Dedifferentiated amniotic fluid mesenchymal stem cell (primary cell): ENCODE data around the gene NTN4.
"Not testable (repeated sequence)": the region's sequence is repeated elsewhere in the genome, so short reads cannot be mapped to it uniquely, and the experiment has no call there.

Experiments
- DNase-seq: peaks from one replicate; pipeline ENCODE4 v3.0.0-alpha.2; 2016; ENCODE audit errors: extremely low spot score

NTN4 gene

DNA sequence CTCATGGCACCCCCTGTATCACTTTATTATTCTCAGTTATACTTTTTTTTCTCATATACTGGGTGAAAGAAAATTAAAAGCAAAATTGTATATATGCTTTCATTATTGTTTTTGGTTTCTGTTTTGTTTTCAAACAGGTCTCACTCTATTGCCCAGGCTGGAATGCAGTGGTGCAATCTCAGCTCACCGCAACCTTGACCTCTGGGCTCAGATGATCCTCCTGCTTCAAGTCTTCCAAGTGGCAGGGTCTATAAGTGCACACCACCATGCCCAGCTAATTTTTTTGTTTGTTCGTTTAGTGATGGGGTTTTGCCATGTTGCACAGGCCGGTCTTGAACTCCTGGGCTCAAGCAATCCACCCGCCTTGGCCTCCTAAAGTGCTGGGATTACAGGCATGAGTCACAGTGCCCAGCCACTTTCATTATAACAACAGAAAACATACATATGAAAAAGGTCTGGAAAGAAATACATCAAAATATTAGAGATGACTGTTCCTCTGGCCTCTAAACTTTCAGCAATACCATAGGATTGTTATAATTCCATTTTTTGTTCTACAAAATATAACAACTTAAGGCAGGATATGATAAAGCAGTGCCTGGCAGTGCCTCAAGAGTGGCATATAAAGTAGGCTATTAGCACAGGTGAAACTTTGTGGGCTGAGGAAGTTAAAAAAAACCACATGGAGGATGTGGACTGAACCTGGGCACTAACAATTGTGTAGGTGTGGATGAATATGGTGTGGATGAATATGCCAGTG, 5.8 kb upstream of the NTN4 start:
- DNase-seq: no peak

DNA sequence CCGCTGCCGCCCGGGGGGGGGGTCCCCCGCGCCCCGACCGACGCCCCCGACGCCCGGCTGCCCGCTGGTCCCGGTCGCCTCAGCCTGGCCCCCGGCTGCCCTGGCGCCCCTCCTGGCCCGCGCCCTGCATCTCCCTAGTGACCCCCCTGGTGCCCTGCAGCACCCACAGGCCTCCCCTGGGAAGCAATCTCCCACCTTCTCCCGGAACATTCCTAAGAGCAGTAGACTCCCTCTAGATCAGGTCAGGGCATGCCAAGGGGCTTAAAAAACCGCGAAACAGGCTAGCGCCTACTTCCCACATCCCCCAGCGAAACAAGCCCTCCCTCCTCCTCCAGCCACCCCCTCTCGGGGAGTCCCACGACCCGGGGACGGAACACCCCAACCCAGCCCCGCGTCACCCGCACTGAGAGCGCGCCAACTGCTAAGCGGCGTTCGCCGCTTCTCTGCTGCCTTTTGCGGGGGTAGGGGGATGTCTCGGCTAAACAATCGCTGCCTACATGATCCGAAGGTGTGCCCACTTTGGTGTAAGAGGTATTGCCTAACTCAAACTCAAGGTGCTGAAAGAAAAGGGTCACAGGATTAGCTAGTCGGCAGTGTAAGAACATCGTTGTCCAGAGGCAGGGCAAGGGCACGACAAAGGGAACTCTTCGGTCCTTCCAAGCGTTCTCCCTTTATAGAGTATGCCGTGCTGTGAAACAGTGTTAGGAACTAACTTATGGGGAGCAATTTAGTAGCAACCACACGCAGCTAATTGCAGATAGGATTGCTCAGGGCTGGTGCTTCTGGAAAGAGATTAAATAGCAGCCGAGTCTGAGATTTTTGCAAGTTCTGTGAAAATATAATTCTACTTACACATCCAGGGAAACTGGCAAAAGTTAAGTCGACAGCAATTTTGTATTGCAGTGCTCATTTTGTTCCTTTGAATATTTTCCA, 619 bp upstream of the NTN4 start:
- no peak for DNase-seq

DNA sequence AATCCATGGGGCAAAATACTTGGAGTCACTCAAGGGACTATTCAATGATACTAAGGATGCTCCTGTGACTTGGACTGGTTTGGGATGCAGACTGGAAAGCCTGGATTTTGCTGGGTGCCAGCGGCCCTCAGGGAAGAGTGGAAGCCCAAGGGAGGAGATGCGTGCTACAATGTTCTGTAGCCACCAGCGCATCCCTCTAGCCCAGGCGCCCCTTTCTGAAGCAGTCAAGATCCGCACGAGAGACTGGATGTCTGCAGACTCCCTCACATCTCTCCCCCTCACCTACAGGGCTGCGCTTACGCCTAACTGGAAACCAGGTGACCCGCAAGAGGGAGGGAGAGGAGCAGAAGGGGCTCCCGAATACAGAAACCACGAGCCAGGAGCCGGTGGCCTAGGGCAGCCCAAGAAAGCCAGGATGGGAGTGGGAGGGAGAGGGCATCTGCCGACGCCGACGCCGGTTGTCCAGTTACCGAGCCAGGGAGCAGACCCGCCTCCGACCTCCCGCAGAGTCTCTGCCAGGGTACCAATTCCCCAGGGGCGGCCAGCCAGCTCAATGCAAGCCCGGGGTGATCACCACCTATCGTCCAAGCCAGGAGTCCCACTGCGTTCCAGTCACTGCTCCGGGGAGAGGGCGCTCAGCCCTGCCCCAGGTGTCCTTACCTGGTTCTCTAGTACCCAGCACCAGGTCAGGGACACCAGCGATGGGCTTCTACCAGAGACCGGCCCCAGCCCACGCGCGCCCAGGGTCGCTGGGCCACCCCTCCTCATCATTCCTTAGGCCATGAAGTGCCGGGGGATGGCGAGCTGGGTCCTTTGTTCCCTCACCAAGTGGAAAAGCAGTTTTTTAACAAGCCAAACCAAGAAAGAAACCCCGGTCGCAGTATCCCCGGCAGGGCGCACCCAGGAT, 1.2 kb downstream of the NTN4 start:
- no peak for DNase-seq

DNA sequence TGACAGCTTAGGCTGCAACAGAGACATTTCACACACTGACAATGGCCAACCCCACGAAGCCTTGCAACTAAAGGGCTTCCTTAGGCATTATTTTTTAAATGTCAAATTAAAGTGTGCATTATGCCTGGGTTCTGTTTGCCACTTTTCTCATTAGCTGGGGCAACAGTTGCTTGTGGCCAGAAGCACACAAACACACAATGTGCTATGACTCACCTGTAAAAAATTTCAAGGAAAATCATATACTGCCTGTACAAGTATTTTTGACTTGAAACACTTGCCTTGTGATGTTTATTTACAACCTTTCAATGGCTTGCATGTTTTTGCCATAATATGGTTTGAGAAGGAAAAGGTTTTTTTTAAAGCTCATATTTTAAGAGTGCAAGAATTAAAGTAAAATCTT, 1.9 kb downstream of the NTN4 start:
- DNase-seq: no peak

DNA sequence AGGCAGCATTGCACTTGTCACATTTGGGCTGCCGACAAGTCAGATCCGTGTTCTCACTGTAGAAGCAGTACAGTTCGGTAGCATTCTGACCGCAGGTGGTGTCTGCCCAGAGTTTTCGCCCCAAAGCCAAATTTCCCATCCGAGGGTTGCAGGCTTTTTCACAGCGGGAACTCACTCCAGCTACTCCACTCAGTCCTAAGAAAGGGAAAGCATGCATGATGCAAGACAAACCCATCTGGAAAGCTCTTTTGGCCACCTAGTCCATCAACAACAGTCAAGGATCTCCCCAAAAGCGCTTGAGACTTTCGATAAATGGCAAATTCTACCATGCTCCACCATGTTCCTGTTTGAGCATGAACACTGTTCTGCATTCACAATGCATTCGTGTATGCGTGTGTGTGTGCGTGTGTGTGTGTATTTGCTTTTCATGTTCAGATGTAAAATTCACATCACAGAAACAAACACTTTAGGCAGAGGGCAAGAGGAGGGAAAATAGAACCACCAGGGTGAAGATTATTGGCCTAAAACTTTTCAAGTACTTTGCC, 3.2 kb downstream of the NTN4 start:
- no peak for DNase-seq

DNA sequence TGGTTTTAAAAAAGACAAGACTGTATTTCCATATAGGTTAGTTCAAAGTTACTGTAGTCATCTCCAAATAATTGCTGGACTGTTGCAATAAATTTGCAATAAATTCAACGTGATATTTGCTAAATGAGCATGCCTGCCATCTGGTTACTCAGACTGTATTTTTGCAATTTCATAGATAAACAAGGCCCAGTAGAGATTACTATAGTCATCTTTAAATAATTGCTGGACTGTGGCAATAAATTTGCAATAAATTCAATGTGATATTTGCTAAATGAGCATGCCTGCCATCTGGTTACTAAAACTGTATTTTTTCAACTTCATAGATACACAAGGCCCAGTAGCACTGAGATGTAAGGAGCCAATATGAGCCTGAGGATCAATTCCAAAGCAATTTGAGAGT, 5.6 kb downstream of the NTN4 start:
- no peak for DNase-seq

DNA sequence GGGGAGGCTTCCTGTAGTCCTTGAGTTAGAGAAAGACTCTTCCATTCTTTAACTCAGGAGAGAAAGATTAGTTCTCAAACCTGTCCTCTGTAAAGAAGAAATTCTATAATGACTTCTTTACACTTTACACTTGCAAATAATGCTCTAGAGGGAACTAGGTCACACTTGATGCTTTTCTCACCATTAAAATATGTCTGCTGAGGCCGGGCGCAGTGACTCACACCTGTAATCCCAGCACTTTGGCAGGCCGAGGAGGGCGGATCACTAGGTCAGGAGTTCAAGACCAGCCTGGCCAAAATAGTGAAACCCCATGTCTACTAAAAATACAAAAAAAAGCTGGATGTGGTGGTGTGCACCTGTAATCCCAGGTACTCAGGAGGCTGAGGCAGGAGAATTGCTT, 6.3 kb downstream of the NTN4 start:
- DNase-seq: no peak

DNA sequence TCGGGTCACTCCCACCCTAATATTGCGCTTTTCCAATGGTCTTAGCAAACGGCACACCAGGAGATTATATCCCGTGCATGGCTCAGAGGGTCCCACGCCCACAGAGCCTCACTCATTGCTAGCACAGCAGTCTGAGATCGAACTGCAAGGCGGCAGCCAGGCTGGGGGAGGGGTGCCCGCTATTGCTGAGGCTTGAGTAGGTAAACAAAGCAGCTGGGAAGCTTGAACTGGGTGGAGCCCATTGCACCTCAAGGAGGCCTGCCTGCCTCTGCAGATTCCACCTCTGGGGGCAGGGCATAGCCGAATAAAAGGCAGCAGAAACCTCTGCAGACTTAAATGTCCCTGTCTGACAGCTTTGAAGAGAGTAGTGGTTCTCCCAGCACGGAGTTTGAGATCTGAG, 15.1 kb downstream of the NTN4 start:
- not testable (repeated sequence) for DNase-seq

DNA sequence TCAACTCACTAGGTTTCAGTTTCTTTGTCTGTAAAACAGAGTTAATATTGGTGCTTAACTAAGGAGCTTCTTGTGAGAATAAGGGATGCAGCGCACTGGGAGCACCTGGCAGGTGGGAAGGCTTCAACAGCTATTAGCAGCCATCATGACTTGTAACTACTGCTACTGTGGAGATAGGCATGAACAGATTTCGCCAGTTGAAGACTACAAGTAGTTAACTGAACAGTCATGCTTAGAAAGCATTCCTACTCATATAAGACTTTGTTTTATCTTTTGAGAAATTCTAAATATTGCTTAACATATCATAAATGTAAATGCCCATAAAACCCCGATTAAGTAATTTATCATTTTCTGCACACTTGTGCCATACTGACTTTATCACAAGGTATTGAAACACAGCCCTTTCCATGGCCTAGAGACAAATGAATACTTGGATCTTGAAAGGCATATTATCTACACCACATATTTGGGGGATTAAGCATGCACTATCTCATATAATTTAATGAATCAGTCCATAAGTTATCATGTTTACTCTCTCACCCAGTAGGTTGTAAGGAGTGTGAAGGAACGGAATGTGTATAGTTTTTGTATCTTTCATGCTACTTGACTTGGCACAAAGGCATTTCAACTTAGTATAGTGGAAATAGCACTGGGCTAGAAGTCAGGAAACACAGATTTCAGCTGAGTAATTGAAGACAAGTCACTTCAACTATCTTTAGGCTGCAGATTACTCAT, 16.1 kb downstream of the NTN4 start:
- DNase-seq: no peak

DNA sequence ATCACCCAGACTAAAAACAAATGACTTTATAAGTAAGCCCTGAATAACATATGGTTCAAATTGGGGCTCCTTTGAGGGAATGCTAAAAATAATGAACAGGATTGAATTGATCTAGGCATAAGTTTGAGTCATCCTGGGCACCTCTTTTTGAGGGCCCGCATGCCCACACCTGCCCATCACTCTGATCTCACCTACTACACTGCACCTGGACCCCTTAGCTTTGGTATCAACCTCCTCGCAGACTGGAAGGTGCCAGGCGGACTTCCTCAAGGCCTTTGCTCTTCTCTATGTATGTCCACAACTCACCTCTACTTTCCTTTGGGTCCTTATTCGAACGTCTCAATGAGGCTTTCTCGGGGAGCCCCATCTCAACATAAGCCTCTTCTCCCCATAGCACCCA, 17.2 kb downstream of the NTN4 start:
- no peak for DNase-seq

DNA sequence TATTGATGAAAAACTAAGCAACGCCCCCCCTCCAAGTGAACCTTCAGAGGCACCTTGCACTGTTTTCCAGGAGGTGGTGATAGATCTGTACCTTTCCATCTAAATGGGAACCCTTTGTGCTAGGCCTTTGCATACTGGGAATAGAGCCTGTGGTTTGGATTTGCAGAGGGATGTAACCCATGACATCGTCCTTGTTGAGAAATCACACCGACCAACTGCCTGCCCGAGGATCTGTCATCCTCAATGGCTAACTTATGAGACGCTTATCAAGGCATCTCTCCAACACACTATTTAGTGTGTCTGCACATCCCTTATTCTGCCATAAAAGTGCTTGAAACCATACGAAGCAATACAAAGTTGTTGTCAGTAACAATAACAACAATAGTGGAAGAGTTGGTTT, 22.9 kb downstream of the NTN4 start:
- no peak for DNase-seq

DNA sequence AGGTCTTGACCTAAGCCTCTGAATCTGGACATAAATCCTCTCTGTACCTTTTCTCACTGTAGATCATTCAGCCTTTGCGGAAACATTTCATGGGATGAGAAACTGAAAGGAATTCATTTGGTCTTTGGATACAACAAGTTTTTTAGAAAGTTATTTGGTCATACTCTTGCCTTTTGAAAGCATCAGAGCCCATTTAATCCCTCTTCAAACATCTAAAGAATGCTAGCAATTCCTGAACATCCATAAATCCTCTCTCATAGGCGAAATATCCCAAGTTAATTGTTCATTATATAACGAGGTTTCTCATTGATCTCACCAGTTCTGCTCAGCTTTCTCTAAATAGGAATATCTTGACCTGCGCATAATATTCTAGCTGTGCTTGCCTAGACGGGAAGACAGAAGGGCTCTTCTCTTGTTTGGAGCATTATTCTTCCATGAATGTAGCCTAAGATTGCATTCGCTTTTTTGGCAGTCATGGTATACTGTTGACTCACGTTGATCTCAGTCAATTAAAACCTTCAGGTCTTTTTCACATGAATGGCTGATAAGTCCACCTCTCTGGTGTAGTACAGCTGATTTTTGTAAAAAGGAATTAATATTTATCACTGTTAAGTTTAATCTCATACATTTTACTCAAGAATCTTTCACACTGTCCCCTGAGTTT, 24.1 kb downstream of the NTN4 start:
- no peak for DNase-seq

DNA sequence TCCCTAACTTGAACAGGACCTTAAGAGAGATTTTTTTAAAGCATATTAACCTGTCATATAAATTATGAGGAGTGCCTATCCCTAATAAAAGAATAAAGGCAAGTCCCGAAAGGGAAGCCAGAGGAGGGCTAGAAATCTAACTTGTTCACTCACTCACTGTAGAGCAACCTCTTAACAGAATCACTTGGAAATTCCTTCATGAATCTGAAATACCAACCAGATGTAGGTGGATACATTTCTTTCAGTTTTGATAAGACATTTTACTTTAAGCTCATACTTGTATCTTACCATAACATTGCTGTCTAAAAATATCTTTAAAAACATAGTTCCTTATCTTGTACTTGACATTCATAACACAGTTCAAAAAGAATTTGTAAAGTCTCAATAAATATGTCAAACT, 25.7 kb downstream of the NTN4 start:
- DNase-seq: no peak

DNA sequence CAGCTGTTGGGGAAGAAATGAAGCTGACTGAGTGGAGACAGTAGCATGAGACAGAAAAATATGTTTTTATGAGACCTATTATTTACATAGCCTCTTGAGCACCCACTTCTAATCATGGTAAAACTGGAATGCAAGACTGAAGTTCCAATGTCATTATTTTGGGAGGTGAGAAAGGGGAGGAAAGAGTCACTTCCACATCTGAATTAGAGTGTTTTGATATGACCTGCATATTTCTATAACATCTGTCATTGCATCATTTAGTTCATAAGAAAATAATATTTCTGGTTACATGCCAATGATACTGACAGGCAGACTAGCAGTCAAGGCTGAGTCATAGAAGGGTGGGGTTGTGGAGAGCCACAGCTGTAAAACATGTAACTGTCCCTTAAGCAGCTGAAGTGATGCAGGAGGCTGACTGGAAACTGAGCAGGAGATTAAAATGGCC, 26.7 kb downstream of the NTN4 start:
- peak; percentile 88 for DNase-seq

DNA sequence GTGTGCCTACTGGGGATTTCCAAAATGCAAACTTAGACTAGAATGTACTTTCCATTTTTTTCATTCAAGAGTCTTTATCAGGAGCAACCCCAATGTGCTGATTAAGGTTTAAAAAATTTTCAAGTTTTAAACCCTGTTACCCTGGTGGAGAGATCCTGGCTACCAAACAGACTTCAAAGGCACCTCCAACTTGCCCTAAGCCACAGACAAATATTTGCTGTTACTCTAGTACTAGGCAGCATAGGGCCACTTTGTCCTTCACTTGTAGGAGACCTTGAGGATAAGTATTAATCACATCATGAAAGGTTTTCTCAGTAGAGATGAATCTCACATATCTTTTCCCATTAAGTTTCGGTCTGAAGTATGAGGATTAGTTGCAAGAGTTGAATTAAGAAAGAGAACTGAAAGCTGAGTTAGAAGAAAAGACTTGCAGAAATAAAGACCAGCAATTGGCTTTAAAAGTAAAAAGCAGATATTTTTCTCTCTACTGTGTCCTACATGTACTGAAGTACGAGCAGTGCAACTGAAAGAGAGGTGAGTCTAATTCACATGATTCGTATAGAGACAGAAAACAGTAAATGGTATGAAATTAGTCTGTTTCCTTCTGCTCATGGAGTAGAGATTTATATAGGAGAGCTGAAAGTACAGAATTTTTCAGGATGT, 28.3 kb downstream of the NTN4 start:
- no peak for DNase-seq

DNA sequence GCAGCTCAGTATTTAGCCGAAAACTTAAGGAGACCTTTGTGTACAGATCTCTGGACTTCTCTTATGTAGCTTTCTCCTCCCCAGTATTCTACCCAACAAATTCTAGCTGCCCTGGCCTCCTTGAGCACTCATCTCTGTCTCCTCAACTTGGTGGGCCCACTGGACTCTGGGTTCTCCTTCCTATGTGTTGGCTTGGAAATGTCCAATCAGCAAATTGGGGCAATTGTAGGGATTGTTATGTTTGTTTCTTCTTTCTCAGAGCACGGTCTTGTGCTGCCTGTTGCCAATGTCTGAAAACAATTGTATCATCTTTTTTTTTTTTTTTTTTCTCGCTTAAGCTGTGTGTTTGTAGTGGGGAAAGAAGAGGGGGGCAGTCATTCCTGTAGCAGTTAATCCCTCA, 30.2 kb downstream of the NTN4 start:
- DNase-seq: no peak

DNA sequence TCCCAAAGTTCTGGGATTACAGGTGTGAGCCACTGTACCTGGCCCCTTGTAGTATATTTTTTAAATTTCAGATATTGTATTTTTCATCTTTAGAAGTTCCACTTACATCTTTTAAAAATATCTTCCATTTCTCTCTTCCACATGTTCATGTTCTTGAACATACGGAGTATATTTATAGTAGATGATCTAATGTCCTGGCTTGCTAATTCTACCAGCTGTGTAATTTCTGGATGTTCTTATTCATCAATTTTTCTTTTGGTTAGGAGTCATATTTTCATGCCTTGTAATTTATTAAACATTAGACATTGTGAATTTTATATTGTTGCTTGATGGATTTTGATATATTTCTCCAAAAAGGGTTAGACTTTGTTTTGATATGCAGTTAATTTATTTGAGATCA, 30.8 kb downstream of the NTN4 start:
- no peak for DNase-seq

DNA sequence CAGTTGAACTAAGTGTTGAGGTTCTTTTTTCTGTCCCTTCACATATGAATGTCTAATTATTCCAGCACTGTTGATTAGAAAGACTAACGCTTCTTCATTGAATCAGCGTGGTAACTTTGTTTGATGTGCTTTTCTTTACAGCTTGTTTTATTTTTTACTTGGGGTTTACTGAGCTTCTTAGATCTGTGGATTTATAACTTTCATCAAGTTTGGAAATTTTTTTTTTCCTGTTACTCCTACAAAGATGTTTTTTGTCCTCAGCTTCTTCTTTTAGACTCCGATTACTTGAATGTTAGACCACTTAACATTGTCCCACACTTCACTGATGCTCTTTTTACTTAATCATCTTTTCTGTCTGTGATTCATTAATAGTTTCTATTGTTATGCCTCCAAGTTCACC, 31.5 kb downstream of the NTN4 start:
- no peak for DNase-seq

DNA sequence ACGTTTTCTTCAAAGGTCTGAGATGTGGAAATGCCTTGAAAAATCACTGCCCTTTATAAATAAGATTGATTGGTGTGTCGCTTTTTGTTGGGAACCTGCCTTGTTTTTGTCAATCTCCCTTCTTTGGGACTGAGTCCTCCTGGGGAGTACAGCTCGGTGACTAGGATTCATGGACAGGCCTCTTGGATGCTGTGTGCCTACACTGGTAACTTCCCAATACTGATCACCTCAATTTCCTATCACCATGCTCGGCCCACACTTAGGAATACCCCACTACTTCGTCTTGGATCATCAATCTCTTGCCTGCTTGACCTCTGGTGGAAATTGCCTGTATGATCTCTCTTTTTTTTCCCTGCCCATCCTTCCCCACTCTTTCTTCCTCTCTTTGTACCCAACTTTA, 34.2 kb downstream of the NTN4 start:
- DNase-seq: no peak

DNA sequence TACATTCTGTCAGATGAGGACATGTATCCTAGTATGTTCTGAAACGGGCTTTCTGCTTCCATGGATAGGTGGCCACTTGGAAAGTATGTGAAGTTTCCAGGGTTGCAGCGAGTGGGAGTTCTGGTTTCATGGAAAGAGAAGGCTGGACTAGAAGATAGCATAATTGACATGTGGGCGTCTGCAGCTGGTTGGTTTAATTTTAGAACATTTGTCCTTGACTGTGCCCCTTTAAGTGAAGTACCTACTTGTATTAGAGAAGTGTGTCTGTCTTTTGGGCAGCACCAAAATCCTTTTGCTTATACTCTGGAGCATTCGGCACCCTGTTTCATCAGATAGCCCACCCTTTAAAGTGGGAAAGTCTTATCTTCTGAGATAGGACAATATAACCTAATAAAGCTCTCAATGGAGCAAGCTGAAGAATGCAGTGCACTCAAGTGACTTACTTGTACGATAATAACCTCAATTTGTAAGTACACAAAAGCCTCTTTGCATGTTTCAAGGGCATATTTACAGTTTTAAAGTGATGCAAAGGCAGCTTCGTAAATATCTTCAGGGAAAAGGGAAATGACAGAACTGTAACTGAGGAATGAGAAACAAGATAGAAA, 35.2 kb downstream of the NTN4 start:
- no peak for DNase-seq
